NAMALWA (cell line): ENCODE data around the gene ATF6B.

ENCODE experiments used
- DNase-seq: peaks from one replicate; pipeline ENCODE4 v3.0.0-alpha.2; 2015; ENCODE audit warnings: low spot score

The ATF6B gene

GRCh38 chr6:32131439-32131948 is 3.4 kb upstream of the ATF6B start:
- DNase-seq = no peak

GRCh38 chr6:32129297-32130088 is 1.4 kb upstream of the ATF6B start:
- DNase-seq = no peak

GRCh38 chr6:32128751-32129296 is 778 bp upstream of the ATF6B start:
- DNase-seq = no peak

GRCh38 chr6:32127409-32127716 is 683 bp downstream of the ATF6B start:
- DNase-seq = no peak

GRCh38 chr6:32126880-32127279 is 1.2 kb downstream of the ATF6B start:
- DNase-seq = no peak

GRCh38 chr6:32123681-32124080 is 4.4 kb downstream of the ATF6B start:
- no peak for DNase-seq

- no peak for DNase-seq
These were observed 7.4 kb downstream of the ATF6B start for GRCh38 chr6:32120573-32121059.

GRCh38 chr6:32118782-32119628 is 9.0 kb downstream of the ATF6B start:
- peak; percentile 80 for DNase-seq

- DNase-seq = no peak
These were observed 10.6 kb downstream of the ATF6B start for GRCh38 chr6:32117461-32117860.

- DNase-seq = peak; percentile 58
These were observed 11.4 kb downstream of the ATF6B start for GRCh38 chr6:32116674-32117073.

GRCh38 chr6:32115623-32116022 is 12.4 kb downstream of the ATF6B start:
- no peak for DNase-seq

- no peak for DNase-seq
These were observed 13.2 kb downstream of the ATF6B start for GRCh38 chr6:32114796-32115195.

GRCh38 chr6:32113386-32114352 is 14.4 kb downstream of the ATF6B start:
- DNase-seq = no peak

- DNase-seq = no peak
These were observed 15.5 kb downstream of the ATF6B start for GRCh38 chr6:32112431-32112980.

- no peak for DNase-seq
These were observed 16.5 kb downstream of the ATF6B start for GRCh38 chr6:32111424-32112066.

GRCh38 chr6:32110632-32111031 is 17.4 kb downstream of the ATF6B start:
- DNase-seq = no peak

GRCh38 chr6:32109765-32110160 is 18.3 kb downstream of the ATF6B start:
- no peak for DNase-seq

GRCh38 chr6:32109114-32109764 is 18.8 kb downstream of the ATF6B start, which contains the start of gene TNXB:
TNXB (minus strand) TSS chr6:32109338; CDS start chr6:32098198, 11,140 bp downstream.
- no peak for DNase-seq

GRCh38 chr6:32108727-32109113 is 19.3 kb downstream of the ATF6B start:
- no peak for DNase-seq

- no peak for DNase-seq
These were observed 19.9 kb downstream of the ATF6B start for GRCh38 chr6:32108094-32108627.
